Measurements from ENCODE around the gene PDPK1. TPM values are rescaled to one million over a fixed set of nuclear protein-coding genes. Genes with fewer than 3 reads are reported as not detected.
"Not testable (repeated sequence)": the region's sequence is repeated elsewhere in the genome, so short reads cannot be mapped to it uniquely, and the experiment has no call there.

PDPK1 gene
- total RNA-seq, 1 donor from 2014 or later: 46.4 TPM

GRCh38 chr16:2560798-2561133 is 22.9 kb downstream of the PDPK1 start:
- H3K27me3 ChIP-seq (ENCODE audit: low read depth); intact Hi-C loops (cut with micrococcal nuclease); H3K4me3 ChIP-seq; H3K27ac ChIP-seq (replicated peaks); H3K36me3 ChIP-seq; H3K9me3 ChIP-seq (replicated peaks); H3K4me1 ChIP-seq: not testable (repeated sequence)
- peak; percentile 52 for TF ChIP-seq CTCF (IDR thresholded peaks at IDR 0.05; ENCODE audit: borderline replicate concordance)
- peak; percentile 69 for DNase-seq

- H3K36me3 ChIP-seq; H3K4me3 ChIP-seq; H3K4me1 ChIP-seq; H3K27me3 ChIP-seq (ENCODE audit: low read depth); H3K27ac ChIP-seq (replicated peaks); H3K9me3 ChIP-seq (replicated peaks); intact Hi-C loops (cut with micrococcal nuclease); DNase-seq: not testable (repeated sequence)
These were observed 29.7 kb downstream of the PDPK1 start for GRCh38 chr16:2567506-2567905.

- H3K9me3 ChIP-seq (replicated peaks): not testable (repeated sequence)
These were observed 30.8 kb downstream of the PDPK1 start for GRCh38 chr16:2568573-2568972.

GRCh38 chr16:2572704-2573103 is 34.9 kb downstream of the PDPK1 start:
- H3K27me3 ChIP-seq (ENCODE audit: low read depth); intact Hi-C loops (cut with micrococcal nuclease); H3K4me1 ChIP-seq; H3K4me3 ChIP-seq; H3K27ac ChIP-seq (replicated peaks); H3K36me3 ChIP-seq; DNase-seq; H3K9me3 ChIP-seq (replicated peaks): not testable (repeated sequence)

More at GRCh38 chr16:2568573-2568972, 30.8 kb downstream of the PDPK1 start:
- H3K4me3 ChIP-seq; H3K4me1 ChIP-seq; intact Hi-C loops (cut with micrococcal nuclease); H3K36me3 ChIP-seq; H3K27ac ChIP-seq (replicated peaks); H3K27me3 ChIP-seq (ENCODE audit: low read depth); DNase-seq: not testable (repeated sequence)

GRCh38 chr16:2575839-2576238 is 38.0 kb downstream of the PDPK1 start:
- DNase-seq; intact Hi-C loops (cut with micrococcal nuclease); H3K4me1 ChIP-seq: not testable (repeated sequence)

GRCh38 chr16:2577044-2577443 is 39.2 kb downstream of the PDPK1 start:
- H3K36me3 ChIP-seq; intact Hi-C loops (cut with micrococcal nuclease); H3K4me3 ChIP-seq; H3K9me3 ChIP-seq (replicated peaks); H3K27ac ChIP-seq (replicated peaks); H3K4me1 ChIP-seq; DNase-seq; H3K27me3 ChIP-seq (ENCODE audit: low read depth): not testable (repeated sequence)

More at GRCh38 chr16:2575839-2576238, 38.0 kb downstream of the PDPK1 start:
- not testable (repeated sequence) for H3K27ac ChIP-seq (replicated peaks); H3K36me3 ChIP-seq; H3K4me3 ChIP-seq; H3K9me3 ChIP-seq (replicated peaks); H3K27me3 ChIP-seq (ENCODE audit: low read depth)

GRCh38 chr16:2578905-2579304 is 41.1 kb downstream of the PDPK1 start:
- intact Hi-C loops (cut with micrococcal nuclease); H3K9me3 ChIP-seq (replicated peaks); H3K27ac ChIP-seq (replicated peaks); H3K4me3 ChIP-seq; H3K36me3 ChIP-seq; DNase-seq; H3K4me1 ChIP-seq; H3K27me3 ChIP-seq (ENCODE audit: low read depth): not testable (repeated sequence)

GRCh38 chr16:2580143-2580542 is 42.3 kb downstream of the PDPK1 start:
- H3K4me1 ChIP-seq; H3K27me3 ChIP-seq (ENCODE audit: low read depth); intact Hi-C loops (cut with micrococcal nuclease); DNase-seq; H3K27ac ChIP-seq (replicated peaks); H3K9me3 ChIP-seq (replicated peaks); H3K36me3 ChIP-seq; H3K4me3 ChIP-seq: not testable (repeated sequence)

- H3K9me3 ChIP-seq (replicated peaks); H3K4me3 ChIP-seq; intact Hi-C loops (cut with micrococcal nuclease); H3K27ac ChIP-seq (replicated peaks); H3K36me3 ChIP-seq; H3K27me3 ChIP-seq (ENCODE audit: low read depth); DNase-seq: not testable (repeated sequence)
- peaks cover 12% of the 10 kb centered on the region for H3K4me1 ChIP-seq
These were observed 43.0 kb downstream of the PDPK1 start for GRCh38 chr16:2580818-2581217.
